ENCODE results near the gene PTGDS.

DNA sequence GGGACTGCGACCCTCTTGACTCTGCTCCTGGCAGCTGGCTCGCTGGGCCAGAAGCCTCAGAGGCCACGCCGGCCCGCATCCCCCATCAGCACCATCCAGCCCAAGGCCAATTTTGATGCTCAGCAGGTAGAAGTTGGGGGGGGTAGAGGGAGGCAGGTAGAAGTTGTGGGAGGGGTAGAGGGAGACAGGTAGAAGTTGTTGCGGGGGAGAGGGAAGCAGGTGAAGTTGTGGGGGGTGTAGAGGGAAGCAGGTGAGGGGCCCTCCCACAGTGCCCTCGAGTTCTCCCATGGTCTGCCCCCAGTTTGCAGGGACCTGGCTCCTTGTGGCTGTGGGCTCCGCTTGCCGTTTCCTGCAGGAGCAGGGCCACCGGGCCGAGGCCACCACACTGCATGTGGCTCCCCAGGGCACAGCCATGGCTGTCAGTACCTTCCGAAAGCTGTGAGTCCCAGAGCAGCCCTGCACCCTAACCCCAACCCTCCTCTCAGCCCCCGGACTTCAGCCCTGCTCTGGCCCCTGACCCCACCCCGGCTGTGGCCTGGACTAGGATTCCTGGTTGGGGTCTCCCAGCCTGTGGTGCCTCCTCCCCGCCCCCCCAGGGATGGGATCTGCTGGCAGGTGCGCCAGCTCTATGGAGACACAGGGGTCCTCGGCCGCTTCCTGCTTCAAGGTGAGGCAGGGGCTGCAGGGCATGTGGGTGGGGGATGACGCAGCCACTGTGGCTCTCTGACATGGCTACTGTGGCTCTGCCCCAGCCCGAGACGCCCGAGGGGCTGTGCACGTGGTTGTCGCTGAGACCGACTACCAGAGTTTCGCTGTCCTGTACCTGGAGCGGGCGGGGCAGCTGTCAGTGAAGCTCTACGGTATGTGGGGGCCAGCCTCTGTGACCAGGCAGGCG, 31.7 kb upstream of the PTGDS start:
- TF ChIP-seq BRF1 (IDR thresholded peaks at IDR 0.05; ENCODE audit: borderline replicate concordance, extremely low read depth, insufficient read length) (no peak), ZNF431 (CRISPR knock-in tag; IDR thresholded peaks at IDR 0.05) (no peak), MAZ (CRISPR knock-in tag; conservative IDR thresholded peaks at IDR 0.05 in 1 of 2, IDR thresholded peaks at IDR 0.05 in 1 of 2) (no peak), FOXM1 (IDR thresholded peaks at IDR 0.05; ENCODE audit: low read depth) (no peak), FOXM1 (CRISPR knock-in tag; IDR thresholded peaks at IDR 0.05; ENCODE audit: low read depth) (no peak), ZNF639 (CRISPR knock-in tag; conservative IDR thresholded peaks at IDR 0.05 in 1 of 2, IDR thresholded peaks at IDR 0.05 in 1 of 2) (no peak), GATA2 (CRISPR knock-in tag; IDR thresholded peaks at IDR 0.05) (no peak), HDAC6 (IDR thresholded peaks at IDR 0.05; ENCODE audit: low read depth, low read length) (no peak), ZNF165 (CRISPR knock-in tag; IDR thresholded peaks at IDR 0.05; ENCODE audit: borderline replicate concordance) (no peak)
- TF ChIP-seq, protein P1, sequence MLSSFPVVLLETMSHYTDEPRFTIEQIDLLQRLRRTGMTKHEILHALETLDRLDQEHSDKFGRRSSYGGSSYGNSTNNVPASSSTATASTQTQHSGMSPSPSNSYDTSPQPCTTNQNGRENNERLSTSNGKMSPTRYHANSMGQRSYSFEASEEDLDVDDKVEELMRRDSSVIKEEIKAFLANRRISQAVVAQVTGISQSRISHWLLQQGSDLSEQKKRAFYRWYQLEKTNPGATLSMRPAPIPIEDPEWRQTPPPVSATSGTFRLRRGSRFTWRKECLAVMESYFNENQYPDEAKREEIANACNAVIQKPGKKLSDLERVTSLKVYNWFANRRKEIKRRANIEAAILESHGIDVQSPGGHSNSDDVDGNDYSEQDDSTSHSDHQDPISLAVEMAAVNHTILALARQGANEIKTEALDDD (IDR thresholded peaks at IDR 0.05), result no peak
